ENCODE data around the gene NF2. TPM values are rescaled to one million over a fixed set of nuclear protein-coding genes. Genes with fewer than 3 reads are reported as not detected.

The NF2 gene
- total and polyA plus RNA-seq, 2 experiments from 2014 or later = 14.4 to 54.5 TPM

- TF ChIP-seq ZNF462 (CRISPR knock-in tag; IDR thresholded peaks at IDR 0.05) (no peak), EZH2 (IDR thresholded peaks at IDR 0.05; ENCODE audit: low read depth, unreplicated experiment) (no peak), NANOG (IDR thresholded peaks at IDR 0.05; ENCODE audit: borderline replicate concordance) (no peak), POLR2AphosphoS5 (IDR thresholded peaks at IDR 0.05; ENCODE audit: low read depth) (no peak), CREB1 (CRISPR knock-in tag; IDR thresholded peaks at IDR 0.05; ENCODE audit: low read depth) (no peak), ZNF331 (CRISPR knock-in tag; IDR thresholded peaks at IDR 0.05; ENCODE audit: low read depth) (no peak), STAT1 (IDR thresholded peaks at IDR 0.05; ENCODE audit: unreplicated experiment) (no peak), ZNF114 (CRISPR knock-in tag; IDR thresholded peaks at IDR 0.05) (no peak), ETS1 (IDR thresholded peaks at IDR 0.05) (no peak)
- TF ChIP-seq, protein P1, sequence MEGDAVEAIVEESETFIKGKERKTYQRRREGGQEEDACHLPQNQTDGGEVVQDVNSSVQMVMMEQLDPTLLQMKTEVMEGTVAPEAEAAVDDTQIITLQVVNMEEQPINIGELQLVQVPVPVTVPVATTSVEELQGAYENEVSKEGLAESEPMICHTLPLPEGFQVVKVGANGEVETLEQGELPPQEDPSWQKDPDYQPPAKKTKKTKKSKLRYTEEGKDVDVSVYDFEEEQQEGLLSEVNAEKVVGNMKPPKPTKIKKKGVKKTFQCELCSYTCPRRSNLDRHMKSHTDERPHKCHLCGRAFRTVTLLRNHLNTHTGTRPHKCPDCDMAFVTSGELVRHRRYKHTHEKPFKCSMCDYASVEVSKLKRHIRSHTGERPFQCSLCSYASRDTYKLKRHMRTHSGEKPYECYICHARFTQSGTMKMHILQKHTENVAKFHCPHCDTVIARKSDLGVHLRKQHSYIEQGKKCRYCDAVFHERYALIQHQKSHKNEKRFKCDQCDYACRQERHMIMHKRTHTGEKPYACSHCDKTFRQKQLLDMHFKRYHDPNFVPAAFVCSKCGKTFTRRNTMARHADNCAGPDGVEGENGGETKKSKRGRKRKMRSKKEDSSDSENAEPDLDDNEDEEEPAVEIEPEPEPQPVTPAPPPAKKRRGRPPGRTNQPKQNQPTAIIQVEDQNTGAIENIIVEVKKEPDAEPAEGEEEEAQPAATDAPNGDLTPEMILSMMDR (conservative IDR thresholded peaks at IDR 0.05; ENCODE audit: low read depth in 2 of 2) = no peak
These were observed 132.0 kb downstream of the NF2 start (continued) for GRCh38 chr22:29735416-29735815.
